GM21367 (cell line): ENCODE measurements around the gene LMTK3.
"Not testable (repeated sequence)": the region's sequence is repeated elsewhere in the genome, so short reads cannot be mapped to it uniquely, and the experiment has no call there.

Experiments
- ATAC-seq: cut with Tn5 transposase; IDR thresholded peaks from one replicate; pipeline ENCODE4 v1.9.1; 2021; ENCODE audit not compliant: unreplicated experiment

LMTK3 gene

DNA sequence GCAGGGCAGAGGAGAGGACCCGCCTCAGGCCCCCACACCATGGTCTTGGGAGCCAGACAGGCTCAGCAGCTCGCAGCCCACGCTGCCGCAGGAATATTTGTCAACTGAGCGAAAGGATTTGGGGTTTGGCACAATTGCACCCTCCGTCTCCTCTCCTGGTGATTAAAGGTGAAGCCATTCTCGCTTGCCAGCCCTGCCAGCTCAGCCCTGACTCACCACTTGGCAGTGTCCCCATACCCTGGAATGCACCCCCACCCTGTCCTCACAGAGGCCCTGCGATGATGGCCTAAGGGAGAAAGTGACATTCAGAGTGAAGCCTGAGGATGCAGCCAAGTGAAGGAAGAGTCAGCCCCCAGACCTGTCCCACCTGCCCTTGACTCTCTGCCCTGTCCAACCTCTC is 23.7 kb downstream of the LMTK3 start:
- no peak for ATAC-seq

DNA sequence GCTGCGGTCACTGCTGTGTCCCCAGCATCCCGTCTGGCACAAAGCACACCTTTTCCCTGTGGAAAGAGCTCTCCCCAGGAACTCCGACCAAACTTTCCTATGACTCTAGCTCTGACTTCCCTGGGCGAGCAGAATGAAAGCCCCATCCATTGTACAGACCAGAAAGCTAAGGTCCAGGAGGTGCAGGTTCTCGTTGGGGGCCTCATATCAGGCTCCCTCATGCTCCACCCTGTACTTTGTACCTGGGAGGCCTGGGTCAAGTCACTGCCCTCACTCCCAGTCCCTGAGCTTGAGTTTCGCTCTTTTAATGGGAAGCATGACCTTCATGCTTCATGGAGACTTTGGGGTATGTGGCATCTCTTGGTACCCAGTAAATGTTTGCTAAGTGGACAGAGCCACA is 24.1 kb downstream of the LMTK3 start:
- no peak for ATAC-seq

DNA sequence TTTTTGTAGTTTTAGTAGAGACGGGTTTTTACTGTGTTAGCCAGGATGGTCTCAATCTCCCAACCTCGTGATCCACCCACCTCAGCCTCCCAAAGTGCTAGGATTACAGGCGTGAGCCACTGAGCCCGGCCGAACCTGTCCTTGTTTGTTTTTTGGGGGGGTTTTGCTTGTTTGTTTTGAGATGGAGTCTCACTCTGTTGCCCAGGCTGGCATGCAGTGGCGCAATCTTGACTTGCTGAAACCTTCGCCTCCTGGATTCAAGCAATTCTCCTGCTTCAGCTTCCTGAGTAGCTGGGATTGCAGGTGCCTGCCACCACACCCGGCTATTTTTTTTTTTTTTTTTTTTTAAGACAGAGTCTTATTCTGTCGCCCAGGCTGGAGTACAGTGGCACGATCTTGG is 24.9 kb downstream of the LMTK3 start:
- not testable (repeated sequence) for ATAC-seq

DNA sequence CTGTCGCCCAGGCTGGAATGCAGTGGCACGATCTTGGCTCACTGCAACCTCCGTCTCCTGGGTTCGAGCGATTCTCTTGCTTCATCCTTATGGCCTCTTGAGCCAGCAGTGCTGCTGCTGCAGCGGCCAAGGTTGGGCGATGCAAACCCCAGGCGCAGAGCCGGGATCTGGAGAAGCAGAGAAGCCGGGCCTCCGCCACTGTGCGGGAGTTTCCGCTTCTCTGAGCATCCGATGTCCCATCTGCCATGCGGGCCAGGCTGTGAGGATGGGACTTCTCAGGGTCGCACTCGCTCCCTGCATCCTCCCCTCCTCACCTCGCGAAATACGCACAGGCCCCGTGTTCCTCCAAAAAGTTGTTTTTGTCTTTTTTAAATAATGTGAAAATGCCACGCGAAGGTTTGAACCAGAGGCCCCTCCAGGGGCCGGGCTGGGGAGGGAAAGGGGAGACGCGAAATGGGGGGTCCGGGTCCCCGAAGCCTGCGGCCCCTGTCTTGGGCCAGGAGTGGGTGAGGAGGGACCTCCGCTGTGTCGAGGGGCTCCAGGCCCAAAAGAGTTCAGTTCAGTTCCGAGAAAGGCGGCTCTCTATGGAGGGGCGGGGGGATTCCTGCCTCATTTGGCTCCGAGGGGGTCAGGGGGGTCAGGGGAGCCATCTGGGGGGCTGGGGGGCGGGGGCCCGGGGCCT is 26.6 kb downstream of the LMTK3 start:
- ATAC-seq: no peak

DNA sequence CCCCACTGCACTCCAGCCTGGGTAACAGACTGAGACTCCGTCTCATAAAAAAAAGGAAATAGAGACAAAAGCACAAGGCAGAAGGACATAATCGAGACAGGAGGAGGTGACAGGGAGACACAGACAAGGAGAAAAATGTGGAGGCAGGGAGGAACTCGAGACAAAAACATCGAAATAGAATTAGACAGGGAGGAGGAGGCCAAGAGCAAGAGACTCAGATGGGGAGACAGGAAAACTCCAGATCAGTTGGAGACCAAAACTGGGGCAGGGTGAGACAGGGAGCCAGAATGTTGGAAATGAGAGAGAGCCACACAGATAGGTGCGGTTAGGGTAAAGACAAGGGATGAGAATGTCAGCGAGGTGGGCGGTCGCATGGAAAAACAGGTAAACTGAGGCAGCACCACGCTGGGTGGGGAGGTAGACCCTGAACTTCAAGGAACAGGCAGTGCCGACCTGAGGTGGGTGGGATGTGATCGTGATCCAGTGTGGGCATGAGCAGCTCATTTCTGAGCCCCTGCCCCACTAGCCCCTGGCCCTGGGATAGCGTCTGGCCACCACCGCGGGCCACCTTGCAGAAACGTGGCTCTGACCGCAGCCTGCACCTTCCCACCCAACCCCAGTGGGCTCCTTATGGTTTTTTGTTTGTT is 27.3 kb downstream of the LMTK3 start:
- no peak for ATAC-seq

DNA sequence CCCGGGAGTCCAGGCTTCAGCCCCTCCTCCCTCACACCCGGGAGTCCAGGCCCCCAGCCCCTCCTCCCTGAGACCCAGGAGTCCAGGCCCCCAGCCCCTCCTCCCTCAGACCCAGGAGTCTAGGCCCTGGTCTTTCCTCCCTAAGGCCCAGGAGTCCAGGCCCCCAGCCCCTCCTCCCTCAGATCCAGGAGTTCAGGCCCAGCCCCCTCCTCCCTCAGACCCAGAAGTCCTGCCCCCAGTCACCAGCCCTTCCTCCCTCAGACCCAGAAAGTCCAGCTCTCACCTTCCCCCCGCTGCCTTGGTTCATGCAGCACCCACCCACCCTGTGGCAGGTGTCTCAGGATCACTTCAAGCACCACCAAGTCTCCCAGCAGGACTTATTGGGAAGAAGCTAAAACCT is 28.3 kb downstream of the LMTK3 start:
- no peak for ATAC-seq

DNA sequence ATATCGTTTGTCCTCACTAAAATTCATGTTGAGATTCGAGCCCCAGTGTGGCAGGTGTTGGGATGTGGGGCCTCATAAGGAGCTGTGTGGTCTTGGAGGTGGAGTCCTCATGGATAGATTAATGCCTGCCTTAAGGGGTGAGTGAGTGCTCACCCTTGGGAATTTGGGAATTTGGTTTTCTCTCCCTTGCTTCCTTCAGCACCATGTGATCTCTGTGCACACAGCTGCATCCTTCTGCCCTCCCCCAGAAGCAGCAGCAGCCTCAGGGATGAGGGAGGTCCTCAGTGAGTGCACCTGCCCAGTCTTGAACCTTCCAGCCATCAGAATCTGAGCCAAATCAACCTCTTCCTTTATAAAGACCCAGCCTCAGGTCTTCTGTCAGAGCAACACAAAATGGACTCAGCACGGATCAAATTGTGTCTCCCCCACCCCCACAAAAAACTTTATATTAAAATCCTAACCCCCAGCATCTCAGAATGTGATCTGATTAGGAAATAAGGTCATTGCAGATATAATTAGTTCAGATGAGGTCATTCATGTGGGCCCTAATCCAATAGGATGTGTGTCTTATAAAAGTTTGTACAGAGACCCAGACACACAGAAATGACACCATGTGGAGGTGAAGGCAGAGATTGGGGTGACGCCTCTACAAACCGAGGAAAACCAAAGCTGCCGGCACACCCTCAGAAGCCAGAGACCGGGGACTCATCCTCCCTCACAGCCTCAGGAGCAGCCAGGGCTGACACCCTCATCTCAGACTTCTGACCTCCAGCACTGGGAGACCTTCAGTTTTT is 29.6 kb downstream of the LMTK3 start:
- ATAC-seq: no peak

DNA sequence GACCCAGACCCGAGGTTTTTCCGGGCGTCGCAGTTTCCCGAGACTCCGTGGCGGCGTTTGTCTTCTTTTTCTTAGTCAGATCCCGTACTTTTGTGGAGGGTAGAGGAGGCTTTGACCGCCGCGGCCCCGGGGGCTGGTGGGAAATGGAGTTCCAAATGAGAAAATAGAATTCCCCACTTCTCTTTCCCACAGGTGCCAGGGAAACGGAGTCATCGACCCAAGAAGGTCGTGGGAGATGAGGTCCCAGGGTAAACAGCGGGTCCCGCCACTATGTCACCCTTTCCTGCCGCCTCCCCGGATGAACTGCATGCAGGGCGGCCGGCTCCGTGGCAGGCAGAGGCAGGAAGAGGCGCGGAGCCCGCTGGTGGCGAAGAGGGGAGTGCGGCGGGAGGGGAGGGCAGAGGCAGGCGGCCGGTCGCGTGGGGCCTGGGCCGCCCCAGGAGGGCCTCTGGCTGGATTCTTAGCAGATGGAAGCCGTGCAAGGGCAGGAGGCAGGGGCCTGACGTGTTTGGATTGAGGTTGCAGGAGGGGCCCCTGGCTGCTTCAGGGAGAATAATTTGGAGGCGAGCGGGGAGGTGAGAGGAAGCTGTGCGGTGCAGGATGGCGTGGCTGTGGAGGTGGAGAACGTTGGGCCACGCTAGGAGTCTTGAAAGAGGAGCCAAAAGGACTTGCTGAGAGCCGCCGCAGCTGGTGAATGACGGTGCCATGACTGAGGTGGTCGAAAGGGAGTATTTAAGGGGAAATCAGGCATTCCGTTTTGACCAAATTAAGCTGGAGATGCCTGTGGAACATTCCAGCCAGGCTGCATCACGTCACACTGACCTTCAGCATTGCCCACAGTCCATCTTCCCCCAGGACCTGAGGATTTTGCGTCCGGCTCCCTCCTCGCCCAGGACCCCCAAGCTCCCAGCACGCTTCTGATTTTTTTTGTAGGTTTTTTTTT is 30.8 kb downstream of the LMTK3 start:
- no peak for ATAC-seq

DNA sequence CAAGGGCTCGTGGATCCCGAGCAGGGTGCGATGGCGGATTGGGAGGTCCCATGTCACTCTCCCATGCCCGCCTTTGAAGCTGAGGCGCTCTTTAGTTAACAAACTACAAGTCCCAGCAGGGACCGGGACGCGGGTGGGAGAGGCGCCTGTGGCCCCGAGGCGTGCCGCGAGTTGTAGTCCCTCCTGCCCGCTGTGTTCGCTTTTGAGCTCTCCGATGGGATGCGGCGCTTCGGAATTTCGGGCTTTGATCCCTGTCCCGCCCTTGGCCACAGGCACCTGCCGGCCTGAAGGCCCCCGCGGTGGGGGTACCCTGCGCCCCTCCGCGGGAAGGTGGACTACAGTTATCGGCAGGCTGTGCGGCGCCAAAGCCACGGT is 31.5 kb downstream of the LMTK3 start:
- ATAC-seq: no peak

DNA sequence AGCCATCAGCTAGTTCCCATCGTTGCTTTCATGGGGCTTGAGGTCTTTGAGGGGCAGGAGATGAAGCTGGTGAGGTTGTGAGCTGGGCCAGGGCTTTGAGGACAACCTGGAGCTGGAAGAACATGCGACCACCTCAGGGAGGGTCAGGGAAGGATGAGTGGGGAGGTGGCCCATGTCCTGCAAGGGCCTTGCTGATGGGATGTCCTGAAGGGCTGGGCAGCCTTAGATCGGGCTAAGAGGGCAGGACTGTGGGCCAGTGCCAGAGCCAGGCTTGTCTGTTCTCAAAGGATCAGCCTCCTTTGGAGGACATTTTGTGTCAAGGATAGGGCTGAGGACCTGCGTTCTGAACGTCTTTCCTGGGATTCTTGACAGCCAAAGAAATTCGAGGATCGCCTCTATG is 31.9 kb downstream of the LMTK3 start:
- no peak for ATAC-seq

DNA sequence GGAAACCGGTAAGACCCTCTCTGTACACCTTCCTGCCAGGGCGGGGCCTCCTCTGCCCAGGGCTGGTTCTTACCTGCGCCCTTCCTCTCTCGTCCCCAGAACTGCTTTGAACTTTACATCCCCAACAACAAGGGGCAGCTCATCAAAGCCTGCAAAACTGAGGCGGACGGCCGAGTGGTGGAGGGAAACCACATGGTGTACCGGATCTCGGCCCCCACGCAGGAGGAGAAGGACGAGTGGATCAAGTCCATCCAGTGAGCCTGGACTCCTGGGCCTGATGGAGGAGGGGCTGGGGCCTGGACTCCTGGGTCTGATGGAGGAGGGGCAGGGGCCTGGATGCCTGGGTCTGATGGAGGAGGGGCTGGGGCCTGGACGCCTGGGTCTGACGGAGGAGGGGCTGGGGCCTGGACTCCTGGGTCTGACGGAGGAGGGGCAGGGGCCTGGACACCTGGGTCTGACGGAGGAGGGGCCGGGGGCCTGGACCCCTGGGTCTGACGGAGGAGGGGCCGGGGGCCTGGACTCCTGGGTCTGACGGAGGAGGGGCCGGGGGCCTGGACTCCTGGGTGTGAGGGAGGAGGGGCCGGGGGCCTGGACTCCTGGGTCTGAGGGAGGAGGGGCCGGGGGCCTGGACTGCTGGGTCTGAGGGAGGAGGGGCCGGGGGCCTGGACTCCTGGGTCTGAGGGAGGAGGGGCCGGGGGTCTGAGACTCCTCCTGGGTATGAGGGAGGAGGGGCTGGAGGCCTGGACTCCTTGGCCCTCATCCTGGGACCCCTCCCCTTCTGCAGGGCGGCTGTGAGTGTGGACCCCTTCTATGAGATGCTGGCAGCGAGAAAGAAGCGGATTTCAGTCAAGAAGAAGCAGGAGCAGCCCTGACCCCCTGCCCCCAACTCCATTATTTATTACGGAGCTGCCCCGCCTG is 33.0 kb downstream of the LMTK3 start:
- no peak for ATAC-seq

DNA sequence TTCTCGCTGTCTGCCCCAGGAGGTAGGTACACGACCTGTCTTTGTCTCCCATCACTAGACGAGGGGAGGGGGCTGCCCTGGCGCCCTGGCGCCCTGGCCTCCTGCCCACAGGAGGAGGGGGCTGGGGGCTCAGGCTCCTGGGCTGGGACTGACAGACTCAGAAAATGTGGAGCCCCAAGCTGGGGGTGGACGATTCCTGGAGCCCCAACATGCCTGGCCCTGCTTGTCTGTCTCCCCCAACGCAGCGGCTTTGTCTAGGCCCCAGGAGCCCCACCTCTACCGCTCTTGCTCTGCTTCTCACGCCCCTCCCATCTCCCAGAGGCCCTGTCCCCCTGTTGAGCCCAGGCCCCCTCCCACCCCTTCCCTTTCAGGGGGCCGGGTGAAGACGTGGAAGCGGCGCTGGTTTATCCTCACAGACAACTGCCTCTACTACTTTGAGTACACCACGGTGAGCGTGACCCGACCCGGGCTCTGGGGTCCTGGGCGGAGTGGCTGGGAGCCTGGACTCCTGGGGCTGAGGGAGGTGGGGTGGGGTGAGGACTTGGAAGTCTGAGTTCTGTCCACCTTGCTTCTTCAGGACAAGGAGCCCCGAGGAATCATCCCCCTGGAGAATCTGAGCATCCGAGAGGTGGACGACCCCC is 33.8 kb downstream of the LMTK3 start:
- ATAC-seq: no peak

DNA sequence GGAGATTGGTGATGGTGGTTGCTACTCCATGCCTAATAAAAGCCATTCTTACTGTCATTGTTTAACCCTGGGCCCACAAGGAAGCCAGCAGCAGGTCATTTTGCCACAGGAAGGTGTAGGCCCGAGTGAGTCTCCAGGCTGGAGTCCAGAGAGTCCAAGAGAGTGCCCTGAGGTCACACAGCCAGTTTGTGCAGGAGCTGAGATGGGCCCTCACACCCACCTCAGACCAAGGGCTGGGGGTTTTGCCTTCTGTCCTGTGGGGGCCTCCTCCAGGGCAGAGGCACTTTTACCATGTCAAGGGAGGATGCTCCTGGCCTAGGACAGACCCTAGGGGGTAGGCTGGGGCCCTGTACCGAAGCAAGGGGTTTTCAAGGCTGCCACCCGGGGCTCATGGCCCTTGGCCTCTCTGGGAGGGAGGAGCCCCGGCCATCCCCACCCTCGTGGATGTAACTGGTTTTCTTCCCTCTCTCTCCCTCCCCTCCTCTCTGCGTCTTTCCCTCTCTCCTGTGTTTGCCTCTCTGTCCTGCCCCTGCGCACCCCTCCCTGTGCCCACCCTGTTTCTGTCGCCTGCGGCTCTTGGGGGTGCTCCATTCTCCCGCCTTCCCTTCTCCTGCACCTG is 34.5 kb downstream of the LMTK3 start:
- no peak for ATAC-seq

DNA sequence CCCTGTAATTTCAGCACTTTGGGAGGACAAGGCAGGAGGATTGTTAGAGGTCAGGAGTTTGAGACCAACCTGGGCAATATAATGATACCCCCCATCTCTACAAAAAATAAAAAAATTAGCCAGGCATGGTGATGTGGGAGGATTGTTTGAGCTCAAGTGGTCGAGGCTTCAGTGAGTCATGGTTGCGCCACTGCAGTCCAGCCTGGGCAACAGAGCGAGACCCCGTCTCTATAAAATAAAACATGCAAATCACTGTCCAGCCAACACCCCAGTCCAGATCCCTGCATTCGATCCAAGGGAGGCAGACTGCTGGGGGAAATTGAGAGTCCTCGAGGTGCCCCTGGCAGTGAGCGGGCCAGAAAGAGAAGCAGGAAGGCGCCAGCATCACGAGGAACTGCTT is 35.5 kb downstream of the LMTK3 start:
- ATAC-seq: no peak

DNA sequence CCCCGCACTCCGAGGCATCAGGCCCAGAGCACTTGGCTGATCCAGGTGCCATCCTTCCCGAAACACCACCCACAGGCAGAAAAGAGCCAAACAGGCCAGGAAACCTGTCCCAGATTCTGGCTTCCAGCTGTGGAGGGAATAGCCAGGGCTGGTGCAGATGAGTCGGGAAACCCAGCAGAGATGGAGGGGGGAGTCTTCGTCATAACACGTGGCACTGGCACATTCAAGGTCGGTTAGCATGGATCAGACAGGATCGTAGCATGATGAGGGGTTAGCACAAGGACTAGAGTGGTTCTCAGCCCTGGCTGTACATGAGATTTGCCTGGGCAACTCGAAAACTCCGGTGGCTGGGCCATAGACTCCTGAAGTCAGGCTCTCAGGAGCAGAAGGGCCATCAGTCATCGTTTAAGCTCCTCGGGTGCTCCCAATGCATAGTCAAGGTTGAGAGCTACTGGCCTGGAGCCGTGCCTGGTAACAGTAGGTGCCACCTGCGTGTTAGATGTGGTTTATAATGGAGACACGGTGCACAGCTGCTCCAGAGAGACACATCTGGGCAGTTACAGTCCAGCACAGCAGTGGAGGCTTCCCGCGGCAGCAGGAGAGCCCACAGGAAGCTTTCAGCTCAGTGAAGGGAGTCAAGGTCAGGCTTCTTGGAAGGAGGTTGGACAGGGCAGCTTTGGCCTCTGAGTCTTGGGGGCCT is 36.1 kb downstream of the LMTK3 start:
- ATAC-seq: no peak

DNA sequence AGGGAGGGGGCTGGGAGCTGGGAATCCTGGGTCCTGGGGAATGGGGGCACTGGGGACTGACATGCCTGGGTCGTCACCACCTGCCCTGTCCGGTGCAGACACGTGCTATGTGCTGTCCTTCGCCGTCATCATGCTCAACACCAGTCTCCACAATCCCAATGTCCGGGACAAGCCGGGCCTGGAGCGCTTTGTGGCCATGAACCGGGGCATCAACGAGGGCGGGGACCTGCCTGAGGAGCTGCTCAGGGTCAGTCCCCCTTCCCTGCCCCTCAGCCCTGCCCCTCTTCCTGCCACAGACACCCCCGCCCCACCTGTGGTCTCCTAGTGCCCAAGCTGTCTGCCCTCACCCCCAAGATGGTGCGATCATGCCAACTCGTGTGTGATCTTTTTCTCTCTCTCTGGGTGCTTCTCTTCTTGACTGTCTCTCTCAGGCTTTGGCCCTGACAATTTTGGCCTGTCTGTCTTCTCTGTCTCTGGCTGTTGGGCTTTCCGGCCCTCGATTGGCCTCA is 37.5 kb downstream of the LMTK3 start:
- no peak for ATAC-seq

DNA sequence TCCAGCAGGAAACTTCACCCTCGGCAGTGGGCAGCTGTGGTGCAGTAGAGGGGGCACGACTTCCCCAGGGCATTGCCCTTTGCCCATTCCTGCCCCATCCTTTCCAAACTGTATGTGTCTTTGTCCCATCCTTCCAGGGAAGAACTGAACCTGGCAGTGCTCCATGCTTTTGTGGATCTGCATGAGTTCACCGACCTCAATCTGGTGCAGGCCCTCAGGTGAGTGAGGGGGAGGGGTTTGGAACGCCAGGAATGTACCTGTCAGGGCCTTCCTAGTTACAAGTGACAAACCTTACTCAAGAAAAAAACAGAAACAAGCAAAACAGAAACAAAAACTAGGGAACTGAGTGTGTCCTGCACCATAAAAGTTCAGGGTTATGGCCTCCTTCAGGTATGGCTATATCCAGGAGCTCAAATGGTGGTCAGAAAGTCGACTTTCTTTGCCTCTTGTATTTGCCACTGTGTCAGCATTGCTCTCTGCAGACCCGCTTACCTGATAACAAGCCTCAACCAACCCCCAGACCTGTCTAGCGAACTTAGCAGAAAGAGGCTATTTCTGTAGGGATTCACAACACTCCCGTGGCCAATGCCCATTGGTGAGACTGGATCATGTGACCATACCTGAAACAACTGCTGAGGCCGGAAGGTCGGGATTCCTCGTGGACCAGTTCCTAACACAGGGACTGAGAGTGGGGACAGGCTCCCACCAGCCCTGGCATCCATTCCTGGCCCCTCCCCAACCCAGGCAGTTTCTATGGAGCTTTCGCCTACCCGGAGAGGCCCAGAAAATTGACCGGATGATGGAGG is 38.3 kb downstream of the LMTK3 start:
- no peak for ATAC-seq

DNA sequence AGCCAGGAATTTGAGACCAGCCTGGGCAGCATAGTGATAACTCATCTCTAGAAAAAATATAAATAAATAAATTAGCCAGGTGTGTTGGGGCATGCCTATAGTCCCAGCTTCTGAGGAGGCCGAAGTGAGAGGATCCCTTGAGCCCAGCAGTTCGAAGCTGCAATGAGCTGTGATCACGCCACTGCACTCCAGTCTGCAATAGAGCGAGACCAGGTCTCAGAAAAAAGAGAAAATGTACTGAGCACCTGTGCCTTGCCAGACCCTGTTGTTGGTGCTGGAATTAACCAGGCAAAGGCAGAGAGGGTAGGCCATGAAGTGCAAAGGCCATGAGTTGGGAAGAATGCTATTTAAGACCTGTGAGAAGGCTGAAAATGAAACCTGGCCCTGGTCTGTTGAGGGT is 39.8 kb downstream of the LMTK3 start:
- no peak for ATAC-seq
